ENCODE results near the gene TYSND1. TPM values are rescaled to one million over a fixed set of nuclear protein-coding genes. Genes with fewer than 3 reads are reported as not detected.
"Not testable (repeated sequence)": the region's sequence is repeated elsewhere in the genome, so short reads cannot be mapped to it uniquely, and the experiment has no call there.

Gene TYSND1
- polyA plus RNA-seq, 3 donors = 8.6 to 11.2 (median 11.2) TPM

DNA sequence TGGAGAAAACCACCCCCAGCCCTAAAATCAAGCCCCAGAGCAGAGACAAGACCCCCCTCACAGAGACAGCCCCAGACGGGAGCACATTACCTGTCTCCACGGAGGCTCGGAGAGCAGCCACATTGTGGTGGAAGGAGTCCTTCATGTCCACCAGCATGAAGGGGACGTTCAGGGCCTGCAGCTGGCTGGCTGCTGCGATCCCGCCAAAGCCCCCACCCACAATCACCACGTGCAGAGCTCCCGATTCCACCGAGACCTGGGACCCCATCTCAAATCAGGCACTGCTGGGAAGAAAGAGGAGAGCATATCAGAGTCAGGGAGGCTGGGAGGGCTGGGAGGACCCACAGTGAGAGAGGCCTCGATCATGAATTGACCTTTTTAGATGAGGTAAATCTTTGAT lies 22.7 kb downstream of the TYSND1 start:
- peaks cover 0 to 5% of the 10 kb centered on the region in 2 donors for H3K9me3 ChIP-seq (replicated peaks in 1 of 2; ENCODE audit: control insufficient read depth in 1 of 2, insufficient read depth in 1 of 2, low read length in 2 of 2)
- intact Hi-C loops (cut with micrococcal nuclease) = no loop called here
- H3K4me1 ChIP-seq (ENCODE audit: control insufficient read depth in 1 of 2, insufficient read depth in 2 of 2, low read length in 2 of 2) = peaks cover 0 to 3% of the 10 kb centered on the region in 2 donors
- whole genome bisulfite sequencing (ENCODE audit: insufficient coverage) = 100% methylated on average over 3 of the region's 10 CpGs
- H3K36me3 ChIP-seq (replicated peaks in 1 of 2; ENCODE audit: control insufficient read depth in 1 of 2, insufficient read depth in 2 of 2, low read length in 2 of 2) = no peaks in the 10 kb centered on the region
- no peak overlapping the region for H3K4me2 ChIP-seq (replicated peaks; ENCODE audit: extremely low read depth, low read length, poor library complexity, severe bottlenecking)
- no peaks in the 10 kb centered on the region for H4K20me1 ChIP-seq (ENCODE audit: insufficient read depth, low read length)
- H3K36me3 Mint-ChIP-seq = peaks cover 0 to 9% of the 10 kb centered on the region in 2 donors
- TF ChIP-seq, protein P1, sequence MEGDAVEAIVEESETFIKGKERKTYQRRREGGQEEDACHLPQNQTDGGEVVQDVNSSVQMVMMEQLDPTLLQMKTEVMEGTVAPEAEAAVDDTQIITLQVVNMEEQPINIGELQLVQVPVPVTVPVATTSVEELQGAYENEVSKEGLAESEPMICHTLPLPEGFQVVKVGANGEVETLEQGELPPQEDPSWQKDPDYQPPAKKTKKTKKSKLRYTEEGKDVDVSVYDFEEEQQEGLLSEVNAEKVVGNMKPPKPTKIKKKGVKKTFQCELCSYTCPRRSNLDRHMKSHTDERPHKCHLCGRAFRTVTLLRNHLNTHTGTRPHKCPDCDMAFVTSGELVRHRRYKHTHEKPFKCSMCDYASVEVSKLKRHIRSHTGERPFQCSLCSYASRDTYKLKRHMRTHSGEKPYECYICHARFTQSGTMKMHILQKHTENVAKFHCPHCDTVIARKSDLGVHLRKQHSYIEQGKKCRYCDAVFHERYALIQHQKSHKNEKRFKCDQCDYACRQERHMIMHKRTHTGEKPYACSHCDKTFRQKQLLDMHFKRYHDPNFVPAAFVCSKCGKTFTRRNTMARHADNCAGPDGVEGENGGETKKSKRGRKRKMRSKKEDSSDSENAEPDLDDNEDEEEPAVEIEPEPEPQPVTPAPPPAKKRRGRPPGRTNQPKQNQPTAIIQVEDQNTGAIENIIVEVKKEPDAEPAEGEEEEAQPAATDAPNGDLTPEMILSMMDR (IDR thresholded peaks at IDR 0.05) = no peak
- H3K4me3 Mint-ChIP-seq = no peak overlapping the region
- H2AFZ ChIP-seq (ENCODE audit: insufficient read depth, low read depth, low read length, poor library complexity, severe bottlenecking) = no peak overlapping the region
- H3K79me2 ChIP-seq (ENCODE audit: insufficient read depth, low read length) = no peaks in the 10 kb centered on the region
- no peak overlapping the region for H3K4me3 ChIP-seq (replicated peaks in 1 of 3; ENCODE audit: low read depth in 2 of 3, low read length in 3 of 3)
- peaks cover 2 to 9% (median 4%) of the 10 kb centered on the region in 7 donors for H3K9me3 Mint-ChIP-seq
- peaks cover 12% of the 10 kb centered on the region for H3K4me1 Mint-ChIP-seq
- no peak overlapping the region for H3K27ac Mint-ChIP-seq
- peaks cover 0 to 7% (median 5%) of the 10 kb centered on the region in 3 donors for H3K27me3 Mint-ChIP-seq (ENCODE audit: low read depth in 3 of 3)
- no peak overlapping the region for H3K9ac ChIP-seq (ENCODE audit: insufficient read depth, low read length, poor library complexity, severe bottlenecking)
- no peaks in the 10 kb centered on the region for H3K27me3 ChIP-seq (ENCODE audit: control insufficient read depth in 2 of 2, insufficient read depth in 2 of 2, low read length in 2 of 2)
- no peak overlapping the region for H3K27ac ChIP-seq (ENCODE audit: low read depth in 1 of 2, low read length in 2 of 2)
- no peak for DNase-seq

DNA sequence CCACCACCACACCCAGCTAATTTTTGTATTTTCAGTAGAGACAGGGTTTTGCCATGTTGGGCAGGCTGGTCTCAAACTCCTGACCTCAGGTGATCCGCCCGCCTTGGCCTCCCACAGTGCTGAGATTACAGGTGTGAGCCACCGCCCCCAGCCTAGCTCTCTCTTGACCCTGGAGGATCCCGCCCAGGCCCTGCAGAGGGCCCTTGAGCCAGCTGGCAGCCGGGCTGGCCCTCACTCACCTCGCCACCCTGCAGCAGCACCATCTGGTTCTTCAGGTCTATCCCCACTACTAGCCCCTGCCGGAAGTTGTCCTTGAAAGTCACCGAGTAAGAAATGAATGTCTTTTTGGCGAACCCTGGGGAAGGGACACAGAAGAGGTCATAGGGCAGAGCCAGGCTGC lies 23.3 kb downstream of the TYSND1 start:
- H3K27me3 ChIP-seq (ENCODE audit: control insufficient read depth in 2 of 2, insufficient read depth in 2 of 2, low read length in 2 of 2); H3K79me2 ChIP-seq (ENCODE audit: insufficient read depth, low read length); H4K20me1 ChIP-seq (ENCODE audit: insufficient read depth, low read length); H3K9ac ChIP-seq (ENCODE audit: insufficient read depth, low read length, poor library complexity, severe bottlenecking); H3K9me3 Mint-ChIP-seq; H3K27ac ChIP-seq (ENCODE audit: low read depth in 1 of 2, low read length in 2 of 2); intact Hi-C loops (cut with micrococcal nuclease); H3K4me3 ChIP-seq (replicated peaks in 1 of 3; ENCODE audit: low read depth in 2 of 3, low read length in 3 of 3); H2AFZ ChIP-seq (ENCODE audit: insufficient read depth, low read depth, low read length, poor library complexity, severe bottlenecking); H3K36me3 Mint-ChIP-seq; H3K27me3 Mint-ChIP-seq (ENCODE audit: low read depth in 3 of 3); H3K36me3 ChIP-seq (replicated peaks in 1 of 2; ENCODE audit: control insufficient read depth in 1 of 2, insufficient read depth in 2 of 2, low read length in 2 of 2); H3K4me2 ChIP-seq (replicated peaks; ENCODE audit: extremely low read depth, low read length, poor library complexity, severe bottlenecking); H3K9me3 ChIP-seq (replicated peaks in 1 of 2; ENCODE audit: control insufficient read depth in 1 of 2, insufficient read depth in 1 of 2, low read length in 2 of 2); H3K4me1 ChIP-seq (ENCODE audit: control insufficient read depth in 1 of 2, insufficient read depth in 2 of 2, low read length in 2 of 2); H3K4me3 Mint-ChIP-seq; H3K27ac Mint-ChIP-seq; DNase-seq: not testable (repeated sequence)
- WGBS (ENCODE audit: insufficient coverage) = 98% methylated on average over 9 of the region's 9 CpGs
- H3K4me1 Mint-ChIP-seq = peaks cover 12% of the 10 kb centered on the region
